PC-9 (cell line): Measurements from ENCODE around the gene HEATR3. TPM values are rescaled to one million over a fixed set of nuclear protein-coding genes. Genes with fewer than 3 reads are reported as not detected.

ENCODE experiments used
- BruUV-seq: library from RNA; stranded (reverse); fragments of 400-500 nt; replicated peaks from 2 replicates; lab custom pipeline; 2021; lab: Mats Ljungman, UMichigan
- CTCF ChIA-PET: fragments of 300-600 bp; sonication (Branson Sonifier 250); formaldehyde crosslinking; loops from one replicate; lab custom pipeline; 2022; ENCODE audit warnings: antibody characterized with exemption; lab: Charles Lee
- POLR2A ChIA-PET: fragments of 300-600 bp; sonication (Branson Sonifier 250); formaldehyde crosslinking; loops from one replicate; lab custom pipeline; 2022; ENCODE audit warnings: antibody characterized with exemption; ENCODE audit not compliant: unreplicated experiment; lab: Charles Lee
- DNase-seq, 2 experiments: peaks; one replicate each; pipeline versions ENCODE4 v3.0.0 to v3.0.0-alpha.2; 2015 to 2022; ENCODE audit warnings: mixed read lengths in 1 of 2
- H2AFZ ChIP-seq: fragments of 200-600 bp; sonication (generic); 2 replicates; pipeline ENCODE4 v1.8.1; 2017; ENCODE audit warnings: antibody characterized with exemption
- H3F3A ChIP-seq: fragments of 200-600 bp; sonication (generic); 2 replicates; pipeline ENCODE4 v1.8.1; 2017; ENCODE audit warnings: antibody characterized with exemption, mild to moderate bottlenecking, low read depth; ENCODE audit not compliant: insufficient read depth
- H3K27ac ChIP-seq: fragments of 200-600 bp; sonication (generic); 2 replicates; pipeline ENCODE4 v1.6.1; 2016; ENCODE audit warnings: mixed run types
- H3K27me3 ChIP-seq: fragments of 200-600 bp; sonication (generic); 2 replicates; pipeline ENCODE4 v1.6.1; 2016; ENCODE audit warnings: low read depth, mixed run types; ENCODE audit not compliant: insufficient read depth
- H3K36me3 ChIP-seq: fragments of 200-600 bp; sonication (generic); 2 replicates; pipeline ENCODE4 v1.6.1; 2016; ENCODE audit warnings: low read depth, mixed run types
- H3K4me1 ChIP-seq: fragments of 200-600 bp; sonication (generic); replicated peaks from 2 replicates; pipeline ENCODE4 v1.6.1; 2016; ENCODE audit warnings: mixed run types; ENCODE audit not compliant: insufficient read depth
- H3K4me2 ChIP-seq: fragments of 200-600 bp; sonication (generic); 2 replicates; pipeline ENCODE4 v1.6.1; 2017; ENCODE audit warnings: mixed run types
- H3K4me3 ChIP-seq: fragments of 200-600 bp; sonication (generic); 2 replicates; pipeline ENCODE4 v1.6.1; 2016; ENCODE audit warnings: mixed run types
- H3K79me2 ChIP-seq: fragments of 200-600 bp; sonication (generic); 2 replicates; pipeline ENCODE4 v1.6.1; 2017; ENCODE audit warnings: low read depth, mixed run types
- H3K9me2 ChIP-seq: fragments of 200-600 bp; sonication (generic); 2 replicates; pipeline ENCODE4 v1.8.1; 2017; ENCODE audit warnings: mild to moderate bottlenecking; ENCODE audit not compliant: insufficient read depth
- H3K9me3 ChIP-seq: fragments of 200-600 bp; sonication (generic); 2 replicates; pipeline ENCODE4 v1.8.1; 2016; ENCODE audit warnings: low read depth; ENCODE audit not compliant: insufficient read depth
- H4K20me1 ChIP-seq: fragments of 200-600 bp; sonication (generic); 2 replicates; pipeline ENCODE4 v1.8.1; 2017; ENCODE audit not compliant: insufficient read depth
- EZH2 ChIP-seq: fragments of 200-600 bp; sonication (generic); IDR thresholded peaks from 2 replicates; pipeline ENCODE4 v1.8.0; 2017; ENCODE audit warnings: antibody characterized with exemption, low read depth
- intact Hi-C: fragments of 100-400 bp; cut with micrococcal nuclease; formaldehyde crosslinking; loops from one replicate; pipeline ENCODE4 v1.10.0; 2022; ENCODE audit not compliant: unreplicated experiment
- total RNA-seq: library from RNA; stranded (reverse); gene quantifications from 2 replicates; pipeline ENCODE4 v1.2.3, GENCODE V29; 2021
- TF ChIP-seq, protein P1 (sequence below): fragments of 200-600 bp; sonication (generic); conservative IDR thresholded peaks from 2 replicates; pipeline ENCODE4 v1.6.1; 2017; ENCODE audit warnings: mixed run types, antibody characterized with exemption, mild to moderate bottlenecking, moderate library complexity

Gene HEATR3
- total RNA-seq, 1 experiment from 2014 or later, result 14.3 TPM

DNA sequence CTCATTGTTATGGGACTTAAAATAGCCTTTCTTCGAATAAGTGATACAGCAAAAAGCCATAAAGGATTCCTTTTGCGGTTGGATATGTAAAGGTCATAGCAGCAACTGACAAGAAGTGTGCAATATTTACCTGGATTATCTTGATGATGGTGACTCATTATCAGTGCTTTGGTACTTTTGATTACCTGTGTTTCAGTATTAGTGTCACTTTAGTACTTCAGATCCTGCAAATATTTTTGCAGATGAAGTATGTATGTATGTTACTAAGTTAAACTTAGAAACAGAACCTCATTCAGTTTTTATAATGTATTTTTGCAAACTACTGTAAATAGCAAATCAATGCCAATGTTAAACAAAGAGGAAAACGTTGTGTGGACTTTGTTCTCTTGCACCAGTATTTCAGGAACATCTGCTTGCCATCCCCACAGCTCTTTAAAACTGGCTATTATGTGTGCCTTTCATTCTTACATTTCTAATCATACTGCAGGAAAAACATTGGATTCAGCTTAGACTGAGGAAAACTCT lies 30.2 kb upstream of the HEATR3 start:
- H3K9me3 ChIP-seq, result no peaks in the 10 kb centered on the region
- ChIA-PET CTCF (no interaction called here), POLR2A (no interaction called here)
- no peak overlapping the region for H3K4me2 ChIP-seq
- H3K79me2 ChIP-seq, result no peaks in the 10 kb centered on the region
- H3K36me3 ChIP-seq, result 0 out of 2 replicates have a peak, but pooled peaks cover 5% of the 10 kb centered on the region
- no peaks in the 10 kb centered on the region for H3K9me2 ChIP-seq
- DNase-seq, result no peak
- H3K4me1 ChIP-seq, result no peaks in the 10 kb centered on the region
- no peak overlapping the region for H3K4me3 ChIP-seq
- no peaks in the 10 kb centered on the region for H3F3A ChIP-seq
- no peak overlapping the region for H3K27ac ChIP-seq
- intact Hi-C loops, result no loop called here
- H3K27me3 ChIP-seq, result no peaks in the 10 kb centered on the region
- H4K20me1 ChIP-seq, result no peaks in the 10 kb centered on the region
- no peak overlapping the region for H2AFZ ChIP-seq
- TF ChIP-seq, protein P1, sequence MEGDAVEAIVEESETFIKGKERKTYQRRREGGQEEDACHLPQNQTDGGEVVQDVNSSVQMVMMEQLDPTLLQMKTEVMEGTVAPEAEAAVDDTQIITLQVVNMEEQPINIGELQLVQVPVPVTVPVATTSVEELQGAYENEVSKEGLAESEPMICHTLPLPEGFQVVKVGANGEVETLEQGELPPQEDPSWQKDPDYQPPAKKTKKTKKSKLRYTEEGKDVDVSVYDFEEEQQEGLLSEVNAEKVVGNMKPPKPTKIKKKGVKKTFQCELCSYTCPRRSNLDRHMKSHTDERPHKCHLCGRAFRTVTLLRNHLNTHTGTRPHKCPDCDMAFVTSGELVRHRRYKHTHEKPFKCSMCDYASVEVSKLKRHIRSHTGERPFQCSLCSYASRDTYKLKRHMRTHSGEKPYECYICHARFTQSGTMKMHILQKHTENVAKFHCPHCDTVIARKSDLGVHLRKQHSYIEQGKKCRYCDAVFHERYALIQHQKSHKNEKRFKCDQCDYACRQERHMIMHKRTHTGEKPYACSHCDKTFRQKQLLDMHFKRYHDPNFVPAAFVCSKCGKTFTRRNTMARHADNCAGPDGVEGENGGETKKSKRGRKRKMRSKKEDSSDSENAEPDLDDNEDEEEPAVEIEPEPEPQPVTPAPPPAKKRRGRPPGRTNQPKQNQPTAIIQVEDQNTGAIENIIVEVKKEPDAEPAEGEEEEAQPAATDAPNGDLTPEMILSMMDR, result no peak
- no peak for TF ChIP-seq EZH2
- no TSS peak for BruUV-seq

GRCh38 chr16:50036426-50036825 lies 29.3 kb upstream of the HEATR3 start:
- Histone ChIP-seq H3K36me3 (0 out of 2 replicates have a peak, but pooled peaks cover 5% of the 10 kb centered on the region), H3K27ac (no peak overlapping the region), H3K4me2 (no peak overlapping the region), H3K9me3 (no peaks in the 10 kb centered on the region), H3K27me3 (no peaks in the 10 kb centered on the region), H3F3A (no peaks in the 10 kb centered on the region), H3K9me2 (no peaks in the 10 kb centered on the region), H3K4me1 (no peaks in the 10 kb centered on the region), H4K20me1 (no peaks in the 10 kb centered on the region), H3K79me2 (no peaks in the 10 kb centered on the region), H3K4me3 (no peak overlapping the region), H2AFZ (no peak overlapping the region)
- CTCF ChIA-PET, result no interaction called here
- DNase-seq, result no peak
- TF ChIP-seq, protein P1, result no peak
- TF ChIP-seq EZH2, result no peak
- BruUV-seq, result no TSS peak
- intact Hi-C loops, result no loop called here
- POLR2A ChIA-PET, result no interaction called here

- TF ChIP-seq EZH2, result no peak
- TF ChIP-seq, protein P1, result no peak
- CTCF ChIA-PET, result no interaction called here
- POLR2A ChIA-PET, result no interaction called here
Observed at GRCh38 chr16:50037662-50038220, 28.0 kb upstream of the HEATR3 start.

More at GRCh38 chr16:50037662-50038220, 28.0 kb upstream of the HEATR3 start:
- Histone ChIP-seq H3K9me3 (no peaks in the 10 kb centered on the region), H3K27me3 (no peaks in the 10 kb centered on the region), H3F3A (no peaks in the 10 kb centered on the region), H3K79me2 (no peaks in the 10 kb centered on the region), H3K4me3 (no peak overlapping the region), H2AFZ (no peak overlapping the region), H4K20me1 (no peaks in the 10 kb centered on the region), H3K9me2 (no peaks in the 10 kb centered on the region), H3K27ac (no peak overlapping the region), H3K4me2 (no peak overlapping the region), H3K4me1 (no peaks in the 10 kb centered on the region), H3K36me3 (0 out of 2 replicates have a peak, but pooled peaks cover 5% of the 10 kb centered on the region)
- no TSS peak for BruUV-seq
- intact Hi-C loops, result no loop called here
- DNase-seq, result no peak
